Muscle of arm (tissue), 12 donors: ENCODE results near the gene RMDN2. TPM values are rescaled to one million over a fixed set of nuclear protein-coding genes. Genes with fewer than 3 reads are reported as not detected.

ENCODE experiments used
- DNase-seq: peaks from one replicate; pipeline ENCODE4 v3.0.0-alpha.2; 2013
- polyA plus RNA-seq, 12 donors: library from polyadenylated mRNA; unstranded; fragments of 120-200 nt; gene quantifications; one replicate each; pipeline ENCODE4 v1.2.1, GENCODE V29; 2013; ENCODE audit not compliant: insufficient read length in 12 of 12

Gene RMDN2
- polyA plus RNA-seq, 12 donors: 2.5 to 7.1 (median 4.3) TPM; not detected in 1

- no peak for DNase-seq
Measured at GRCh38 chr2:38038682-38039081, 113.6 kb downstream of the RMDN2 start.

GRCh38 chr2:38039121-38039910, 114.2 kb downstream of the RMDN2 start:
- DNase-seq: no peak

GRCh38 chr2:38045811-38046210, 120.7 kb downstream of the RMDN2 start:
- no peak for DNase-seq

GRCh38 chr2:38056216-38056615, 131.1 kb downstream of the RMDN2 start:
- DNase-seq: no peak

- no peak for DNase-seq
Measured at GRCh38 chr2:38057651-38058410, 132.7 kb downstream of the RMDN2 start.

GRCh38 chr2:38060236-38061018, 135.3 kb downstream of the RMDN2 start:
- peak; percentile 65 for DNase-seq

- no peak for DNase-seq
Measured at GRCh38 chr2:38064801-38065501, 139.9 kb downstream of the RMDN2 start.

- DNase-seq: no peak
Measured at GRCh38 chr2:38065502-38066135, 140.5 kb downstream of the RMDN2 start.

- peak; percentile 77 for DNase-seq
Measured at GRCh38 chr2:38066421-38067115, 141.5 kb downstream of the RMDN2 start.

Other genes starting within 250 kb of the RMDN2 start
- gene CYP1B1, start 150.9 kb downstream of the RMDN2 start, polyA plus RNA-seq: 1 to 10 TPM in 11 of 12 donors, not detected in 1; 2.4 to 8.4 (median 3.8) TPM